HepG2 (cell line): ENCODE measurements around the gene SULT1E1. TPM values are rescaled to one million over a fixed set of nuclear protein-coding genes. Genes with fewer than 3 reads are reported as not detected.

Experiments used
- NFYC ChIP-seq: IDR thresholded peaks from 2 replicates; pipeline ENCODE4 v1.6.1; 2016; ENCODE audit warnings: missing genetic modification reagents, missing compliant biosample characterization
- RBM39 ChIP-seq: fragments of 200-400 bp; formaldehyde crosslinking; IDR thresholded peaks from one replicate; pipeline ENCODE4 v1.6.1; 2018; ENCODE audit warnings: antibody characterized with exemption, mild to moderate bottlenecking, low read depth, low read length; ENCODE audit not compliant: poor library complexity, severe bottlenecking
- RORA ChIP-seq: sonication (generic); formaldehyde crosslinking; IDR thresholded peaks from 2 replicates; pipeline ENCODE4 v1.5.0; 2020; ENCODE audit warnings: mild to moderate bottlenecking, missing genetic modification reagents, moderate library complexity
- SAFB2 ChIP-seq: sonication (generic); formaldehyde crosslinking; IDR thresholded peaks from 2 replicates; pipeline ENCODE4 v1.5.1; 2020; ENCODE audit warnings: missing genetic modification reagents, low read depth, mild to moderate bottlenecking, borderline replicate concordance
- SMYD3 ChIP-seq: sonication (generic); formaldehyde crosslinking; IDR thresholded peaks from 2 replicates; pipeline ENCODE4 v1.8.1; 2023; ENCODE audit warnings: mild to moderate bottlenecking, missing genetic modification reagents
- SPEN ChIP-seq: sonication (generic); formaldehyde crosslinking; IDR thresholded peaks from 2 replicates; pipeline ENCODE4 v1.5.1; 2020; ENCODE audit warnings: low read depth, mild to moderate bottlenecking, missing genetic modification reagents
- TRIM24 ChIP-seq: sonication (generic); formaldehyde crosslinking; IDR thresholded peaks from 2 replicates; pipeline ENCODE4 v1.8.0; 2022; ENCODE audit warnings: mild to moderate bottlenecking, missing genetic modification reagents
- ZBTB38 ChIP-seq: sonication (generic); formaldehyde crosslinking; IDR thresholded peaks from 2 replicates; pipeline ENCODE4 v1.5.1; 2020; ENCODE audit warnings: mild to moderate bottlenecking, missing genetic modification reagents
- ZBTB8A ChIP-seq: sonication (generic); formaldehyde crosslinking; IDR thresholded peaks from 2 replicates; pipeline ENCODE4 v1.4.0; 2020; ENCODE audit warnings: mild to moderate bottlenecking, low read depth, missing genetic modification reagents, borderline replicate concordance
- ZNF24 ChIP-seq: fragments of 450-650 bp; IDR thresholded peaks from 2 replicates; pipeline ENCODE4 v1.6.1; 2017; ENCODE audit warnings: antibody characterized with exemption, mild to moderate bottlenecking
- ZNF34 ChIP-seq: sonication (generic); formaldehyde crosslinking; IDR thresholded peaks from 2 replicates; pipeline ENCODE4 v1.4.0; 2020; ENCODE audit warnings: mild to moderate bottlenecking, missing genetic modification reagents, borderline replicate concordance
- ZNF570 ChIP-seq: sonication (generic); formaldehyde crosslinking; IDR thresholded peaks from 2 replicates; pipeline ENCODE4 v1.4.0; 2020; ENCODE audit warnings: mild to moderate bottlenecking, missing genetic modification reagents, borderline replicate concordance
- ZNF615 ChIP-seq: sonication (generic); formaldehyde crosslinking; IDR thresholded peaks from 2 replicates; pipeline ENCODE4 v1.5.0; 2020; ENCODE audit warnings: mild to moderate bottlenecking, missing genetic modification reagents, borderline replicate concordance
- ZNF674 ChIP-seq: sonication (generic); formaldehyde crosslinking; IDR thresholded peaks from 2 replicates; pipeline ENCODE4 v1.5.0; 2020; ENCODE audit warnings: low read depth, mild to moderate bottlenecking, missing genetic modification reagents
- ZNF709 ChIP-seq: sonication (generic); formaldehyde crosslinking; IDR thresholded peaks from 2 replicates; pipeline ENCODE4 v1.5.0; 2020; ENCODE audit warnings: mild to moderate bottlenecking, missing genetic modification reagents
- ZNF776 ChIP-seq: sonication (generic); formaldehyde crosslinking; IDR thresholded peaks from 2 replicates; pipeline ENCODE4 v1.4.0; 2020; ENCODE audit warnings: mild to moderate bottlenecking, missing genetic modification reagents
- polyA plus RNA-seq, 8 experiments: library from polyadenylated mRNA; depleted of rRNA in 3 of 8; stranded (reverse) in 7 of 8; unstranded in 1 of 8; fragments of >200 nt; fragmentation: Illumina TruSeq in 4 of 8; extraction: Trizol in 4 of 8; gene quantifications; 2 replicates each; pipeline versions ENCODE4 v1.2.1 to v1.2.3, GENCODE V29; 2011 to 2016; ENCODE audit warnings: low read depth in 4 of 8, missing spikeins in 1 of 8, mixed read lengths in 1 of 8; ENCODE audit not compliant: insufficient read depth in 1 of 8
- total RNA-seq, 5 experiments: library from RNA; depleted of rRNA; stranded (reverse); fragments of >200 nt; fragmentation: Illumina TruSeq; extraction: Trizol; gene quantifications; 2 replicates each; pipeline ENCODE4 v1.2.3, GENCODE V29; 2016; ENCODE audit warnings: low read depth in 1 of 5
- TF ChIP-seq, protein P1 (sequence below): sonication (generic); formaldehyde crosslinking; IDR thresholded peaks from 2 replicates; pipeline ENCODE4 v1.4.0; 2020; ENCODE audit warnings: low read depth, missing genetic modification reagents
- TF ChIP-seq, protein P2 (sequence below): sonication (generic); formaldehyde crosslinking; IDR thresholded peaks from 2 replicates; pipeline ENCODE4 v1.4.0; 2020; ENCODE audit warnings: missing genetic modification reagents
- TF ChIP-seq, protein P3 (sequence below): sonication (generic); formaldehyde crosslinking; IDR thresholded peaks from 2 replicates; pipeline ENCODE4 v1.4.0; 2020; ENCODE audit warnings: mild to moderate bottlenecking, missing genetic modification reagents, borderline replicate concordance
- TF ChIP-seq, protein P4 (sequence below): sonication (generic); formaldehyde crosslinking; IDR thresholded peaks from 2 replicates; pipeline ENCODE4 v1.4.0; 2020; ENCODE audit warnings: missing genetic modification reagents, borderline replicate concordance
- TF ChIP-seq, protein P5 (sequence below): IDR thresholded peaks from 2 replicates; pipeline ENCODE4 v1.6.1; 2016; ENCODE audit warnings: missing genetic modification reagents, missing compliant biosample characterization

SULT1E1 gene
- total and polyA plus RNA-seq, 2 of the 13 experiments (the other 11 are each of a cell fraction or from before 2014, with no cell fraction given), result 1.7 to 3.9 TPM

DNA sequence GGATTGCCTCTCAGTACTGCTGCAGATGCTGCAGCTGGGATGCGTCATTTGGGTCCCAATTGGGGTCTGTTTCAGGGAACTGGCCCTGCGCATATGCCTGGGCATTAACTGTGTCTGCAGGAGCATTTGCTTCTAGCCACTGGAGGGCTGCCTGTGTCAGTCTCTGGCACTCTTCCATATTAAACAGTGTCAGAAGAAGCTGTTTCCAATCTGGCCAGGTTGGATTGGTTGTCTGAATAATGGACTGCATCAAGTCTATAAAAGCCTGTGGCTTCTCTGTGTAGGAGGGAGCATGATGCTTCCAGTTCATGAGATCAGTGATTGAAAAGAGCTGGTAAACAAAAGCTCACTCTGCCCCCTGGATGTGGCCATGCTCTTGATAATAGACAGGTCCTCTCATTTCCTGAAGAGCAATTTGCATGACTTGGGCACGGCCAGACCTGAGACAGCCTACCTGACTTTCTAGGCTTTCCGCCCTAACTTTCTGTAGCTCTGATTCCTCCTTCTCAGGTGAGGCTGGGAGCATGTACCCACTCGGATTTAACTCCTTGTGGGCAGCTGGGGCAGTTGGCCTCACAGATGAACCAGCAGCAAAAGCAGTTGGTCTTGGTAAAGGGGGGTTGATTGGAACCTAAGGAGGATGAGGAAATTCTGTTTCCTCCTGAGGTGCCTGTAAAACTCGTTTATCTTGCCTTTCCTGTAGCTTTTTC is 29.2 kb downstream of the SULT1E1 start (continued):
- TF ChIP-seq ZBTB8A (no peak), ZNF709 (no peak), ZNF674 (CRISPR knock-in tag) (no peak), SAFB2 (CRISPR knock-in tag) (no peak), RORA (CRISPR knock-in tag) (no peak), RBM39 (no peak), ZNF24 (no peak), ZBTB38 (CRISPR knock-in tag) (peak; percentile 87), ZNF776 (CRISPR knock-in tag) (no peak), SPEN (CRISPR knock-in tag) (no peak), TRIM24 (CRISPR knock-in tag) (no peak), ZNF570 (CRISPR knock-in tag) (no peak), NFYC (CRISPR knock-in tag) (no peak), ZNF34 (no peak), SMYD3 (CRISPR knock-in tag) (0 out of 2 replicates have a peak, but pooled peaks have one; percentile 35), ZNF615 (no peak)
- TF ChIP-seq, protein P1, sequence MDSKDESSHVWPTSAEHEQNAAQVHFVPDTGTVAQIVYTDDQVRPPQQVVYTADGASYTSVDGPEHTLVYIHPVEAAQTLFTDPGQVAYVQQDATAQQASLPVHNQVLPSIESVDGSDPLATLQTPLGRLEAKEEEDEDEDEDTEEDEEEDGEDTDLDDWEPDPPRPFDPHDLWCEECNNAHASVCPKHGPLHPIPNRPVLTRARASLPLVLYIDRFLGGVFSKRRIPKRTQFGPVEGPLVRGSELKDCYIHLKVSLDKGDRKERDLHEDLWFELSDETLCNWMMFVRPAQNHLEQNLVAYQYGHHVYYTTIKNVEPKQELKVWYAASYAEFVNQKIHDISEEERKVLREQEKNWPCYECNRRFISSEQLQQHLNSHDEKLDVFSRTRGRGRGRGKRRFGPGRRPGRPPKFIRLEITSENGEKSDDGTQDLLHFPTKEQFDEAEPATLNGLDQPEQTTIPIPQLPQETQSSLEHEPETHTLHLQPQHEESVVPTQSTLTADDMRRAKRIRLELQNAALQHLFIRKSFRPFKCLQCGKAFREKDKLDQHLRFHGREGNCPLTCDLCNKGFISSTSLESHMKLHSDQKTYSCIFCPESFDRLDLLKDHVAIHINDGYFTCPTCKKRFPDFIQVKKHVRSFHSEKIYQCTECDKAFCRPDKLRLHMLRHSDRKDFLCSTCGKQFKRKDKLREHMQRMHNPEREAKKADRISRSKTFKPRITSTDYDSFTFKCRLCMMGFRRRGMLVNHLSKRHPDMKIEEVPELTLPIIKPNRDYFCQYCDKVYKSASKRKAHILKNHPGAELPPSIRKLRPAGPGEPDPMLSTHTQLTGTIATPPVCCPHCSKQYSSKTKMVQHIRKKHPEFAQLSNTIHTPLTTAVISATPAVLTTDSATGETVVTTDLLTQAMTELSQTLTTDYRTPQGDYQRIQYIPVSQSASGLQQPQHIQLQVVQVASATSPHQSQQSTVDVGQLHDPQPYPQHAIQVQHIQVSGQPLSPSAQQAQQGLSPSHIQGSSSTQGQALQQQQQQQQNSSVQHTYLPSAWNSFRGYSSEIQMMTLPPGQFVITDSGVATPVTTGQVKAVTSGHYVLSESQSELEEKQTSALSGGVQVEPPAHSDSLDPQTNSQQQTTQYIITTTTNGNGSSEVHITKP, result 0 out of 2 replicates have a peak, but pooled peaks have one; percentile 29
- TF ChIP-seq, protein P2, sequence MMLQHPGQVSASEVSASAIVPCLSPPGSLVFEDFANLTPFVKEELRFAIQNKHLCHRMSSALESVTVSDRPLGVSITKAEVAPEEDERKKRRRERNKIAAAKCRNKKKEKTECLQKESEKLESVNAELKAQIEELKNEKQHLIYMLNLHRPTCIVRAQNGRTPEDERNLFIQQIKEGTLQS (CRISPR knock-in tag), result no peak
- TF ChIP-seq, protein P3, sequence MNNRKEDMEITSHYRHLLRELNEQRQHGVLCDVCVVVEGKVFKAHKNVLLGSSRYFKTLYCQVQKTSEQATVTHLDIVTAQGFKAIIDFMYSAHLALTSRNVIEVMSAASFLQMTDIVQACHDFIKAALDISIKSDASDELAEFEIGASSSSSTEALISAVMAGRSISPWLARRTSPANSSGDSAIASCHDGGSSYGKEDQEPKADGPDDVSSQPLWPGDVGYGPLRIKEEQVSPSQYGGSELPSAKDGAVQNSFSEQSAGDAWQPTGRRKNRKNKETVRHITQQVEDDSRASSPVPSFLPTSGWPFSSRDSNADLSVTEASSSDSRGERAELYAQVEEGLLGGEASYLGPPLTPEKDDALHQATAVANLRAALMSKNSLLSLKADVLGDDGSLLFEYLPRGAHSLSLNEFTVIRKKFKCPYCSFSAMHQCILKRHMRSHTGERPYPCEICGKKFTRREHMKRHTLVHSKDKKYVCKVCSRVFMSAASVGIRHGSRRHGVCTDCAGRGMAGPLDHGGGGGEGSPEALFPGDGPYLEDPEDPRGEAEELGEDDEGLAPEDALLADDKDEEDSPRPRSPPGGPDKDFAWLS, result no peak
- TF ChIP-seq, protein P4, sequence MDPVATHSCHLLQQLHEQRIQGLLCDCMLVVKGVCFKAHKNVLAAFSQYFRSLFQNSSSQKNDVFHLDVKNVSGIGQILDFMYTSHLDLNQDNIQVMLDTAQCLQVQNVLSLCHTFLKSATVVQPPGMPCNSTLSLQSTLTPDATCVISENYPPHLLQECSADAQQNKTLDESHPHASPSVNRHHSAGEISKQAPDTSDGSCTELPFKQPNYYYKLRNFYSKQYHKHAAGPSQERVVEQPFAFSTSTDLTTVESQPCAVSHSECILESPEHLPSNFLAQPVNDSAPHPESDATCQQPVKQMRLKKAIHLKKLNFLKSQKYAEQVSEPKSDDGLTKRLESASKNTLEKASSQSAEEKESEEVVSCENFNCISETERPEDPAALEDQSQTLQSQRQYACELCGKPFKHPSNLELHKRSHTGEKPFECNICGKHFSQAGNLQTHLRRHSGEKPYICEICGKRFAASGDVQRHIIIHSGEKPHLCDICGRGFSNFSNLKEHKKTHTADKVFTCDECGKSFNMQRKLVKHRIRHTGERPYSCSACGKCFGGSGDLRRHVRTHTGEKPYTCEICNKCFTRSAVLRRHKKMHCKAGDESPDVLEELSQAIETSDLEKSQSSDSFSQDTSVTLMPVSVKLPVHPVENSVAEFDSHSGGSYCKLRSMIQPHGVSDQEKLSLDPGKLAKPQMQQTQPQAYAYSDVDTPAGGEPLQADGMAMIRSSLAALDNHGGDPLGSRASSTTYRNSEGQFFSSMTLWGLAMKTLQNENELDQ (CRISPR knock-in tag), result no peak
- TF ChIP-seq, protein P5, sequence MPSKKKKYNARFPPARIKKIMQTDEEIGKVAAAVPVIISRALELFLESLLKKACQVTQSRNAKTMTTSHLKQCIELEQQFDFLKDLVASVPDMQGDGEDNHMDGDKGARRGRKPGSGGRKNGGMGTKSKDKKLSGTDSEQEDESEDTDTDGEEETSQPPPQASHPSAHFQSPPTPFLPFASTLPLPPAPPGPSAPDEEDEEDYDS (CRISPR knock-in tag), result peak; percentile 79
